ENCODE results near the gene SLC22A2. TPM values are rescaled to one million over a fixed set of nuclear protein-coding genes. Genes with fewer than 3 reads are reported as not detected.

Gene SLC22A2
- total RNA-seq, 5 donors from 2014 or later (not counting 1 experiment from before 2014, with no cell fraction given), result not detected

DNA sequence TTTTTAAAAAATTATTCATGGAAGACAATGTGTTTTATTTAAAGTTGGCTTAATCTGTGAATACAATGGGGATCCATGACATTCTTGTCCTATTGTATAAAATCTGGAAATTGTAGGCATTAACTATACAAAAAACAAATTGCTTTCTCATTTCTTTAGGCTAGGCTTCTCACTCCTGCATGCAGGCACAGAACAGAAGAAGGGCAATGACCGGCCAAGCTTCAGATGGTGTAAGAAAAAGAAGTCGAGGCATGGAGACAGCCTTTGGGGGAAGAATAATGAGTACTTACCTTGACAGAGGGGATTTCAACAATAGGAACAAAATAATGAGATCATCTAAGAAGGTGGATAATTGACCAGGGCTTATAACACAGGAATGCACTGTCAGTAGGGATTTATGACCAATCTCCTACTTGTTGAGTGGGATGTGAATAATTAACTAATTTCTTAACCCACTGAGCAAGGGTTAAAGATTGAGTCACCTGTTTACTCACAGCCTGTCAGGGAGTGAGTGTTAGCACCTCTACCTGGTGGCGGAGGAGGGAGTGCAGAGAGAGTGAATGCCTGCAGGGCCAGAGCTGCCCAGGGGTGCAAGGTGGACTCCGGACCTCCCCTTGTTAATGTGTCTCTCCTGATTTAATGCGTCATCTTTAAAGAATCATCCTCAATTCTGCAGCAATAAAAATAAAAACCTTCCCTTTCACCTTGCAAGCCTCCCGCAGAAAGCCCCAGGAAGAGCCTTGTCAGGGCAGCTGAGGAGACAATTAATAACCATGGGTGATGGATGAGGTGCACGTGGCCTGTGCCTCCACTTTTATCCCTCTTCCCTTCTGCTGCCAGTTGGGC, 3.9 kb downstream of the SLC22A2 start:
- no peaks in the 10 kb centered on the region for H3K36me3 Mint-ChIP-seq
- no peaks in the 10 kb centered on the region for H3K4me1 ChIP-seq (ENCODE audit: control insufficient read depth in 1 of 2, extremely low read depth in 1 of 2, insufficient read depth in 2 of 2, low read length in 2 of 2)
- peaks cover 0 to 10% of the 10 kb centered on the region in 2 experiments for H3K27me3 ChIP-seq (replicated peaks in 1 of 2; ENCODE audit: control insufficient read depth in 2 of 2, extremely low read depth in 1 of 2, insufficient read depth in 2 of 2, low read length in 1 of 2)
- no peaks in the 10 kb centered on the region for H3K36me3 ChIP-seq (ENCODE audit: control insufficient read depth in 2 of 2, extremely low read depth in 1 of 2, insufficient read depth in 1 of 2, low read length in 1 of 2)
- WGBS (ENCODE audit: insufficient coverage), result 40% methylated on average over 1 of the region's 7 CpGs
- ATAC-seq (replicated peaks in 1 of 4) (no peak), DNase-seq (no peak)
- H3K9me3 Mint-ChIP-seq, result no peaks in the 10 kb centered on the region
- ChIA-PET CTCF (no interaction called here), POLR2A (no interaction called here)
- no peaks in the 10 kb centered on the region for H3K9me3 ChIP-seq
- no peak overlapping the region for H3K4me3 Mint-ChIP-seq
- no peak overlapping the region for H3K27ac Mint-ChIP-seq
- H3K27me3 Mint-ChIP-seq, result peaks cover 18 to 41% of the 10 kb centered on the region in 2 donors
- H3K4me1 Mint-ChIP-seq, result no peaks in the 10 kb centered on the region
- H3K4me3 ChIP-seq (ENCODE audit: control insufficient read depth in 1 of 2, extremely low read depth in 1 of 2, low read length in 1 of 2), result no peak overlapping the region
- no peak overlapping the region for H3K27ac ChIP-seq (ENCODE audit: low read length)

DNA sequence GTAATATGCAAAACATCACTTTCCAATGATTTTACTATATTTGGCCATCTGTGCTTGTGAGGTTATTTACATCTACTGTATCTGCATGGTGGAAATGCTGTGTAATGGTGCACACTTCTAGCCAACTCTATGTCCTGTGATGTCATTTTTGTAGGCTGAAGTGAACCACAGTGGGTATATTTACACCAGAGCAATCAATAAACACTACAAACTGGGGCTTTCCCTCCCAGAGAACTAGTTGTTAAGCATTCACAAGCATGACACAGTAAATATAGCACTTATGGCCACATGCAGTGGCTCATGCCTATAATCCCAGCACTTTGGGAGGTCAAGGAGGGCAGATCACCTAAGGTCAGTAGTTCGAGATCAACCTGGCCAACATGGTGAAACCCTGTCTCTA, 4.9 kb downstream of the SLC22A2 start:
- H3K36me3 ChIP-seq (ENCODE audit: control insufficient read depth in 2 of 2, extremely low read depth in 1 of 2, insufficient read depth in 1 of 2, low read length in 1 of 2), result no peaks in the 10 kb centered on the region
- H3K4me1 ChIP-seq (ENCODE audit: control insufficient read depth in 1 of 2, extremely low read depth in 1 of 2, insufficient read depth in 2 of 2, low read length in 2 of 2), result no peaks in the 10 kb centered on the region
- no peak for DNase-seq
- H3K27me3 ChIP-seq (replicated peaks in 1 of 2; ENCODE audit: control insufficient read depth in 2 of 2, extremely low read depth in 1 of 2, insufficient read depth in 2 of 2, low read length in 1 of 2), result peaks cover 0 to 6% of the 10 kb centered on the region in 2 experiments
- no CpG with 5 or more reads among the region's 1 CpG for WGBS (ENCODE audit: insufficient coverage)
- Mint-ChIP-seq H3K27ac (no peak overlapping the region), H3K27me3 (peaks cover 16 to 39% of the 10 kb centered on the region in 2 donors), H3K36me3 (no peaks in the 10 kb centered on the region), H3K9me3 (no peaks in the 10 kb centered on the region), H3K4me3 (no peak overlapping the region), H3K4me1 (no peaks in the 10 kb centered on the region)
- POLR2A ChIA-PET, result no interaction called here
- no peaks in the 10 kb centered on the region for H3K9me3 ChIP-seq
- ATAC-seq (replicated peaks in 1 of 4), result no peak
- CTCF ChIA-PET, result no interaction called here
- H3K4me3 ChIP-seq (ENCODE audit: control insufficient read depth in 1 of 2, extremely low read depth in 1 of 2, low read length in 1 of 2), result no peak overlapping the region
- H3K27ac ChIP-seq (ENCODE audit: low read length), result no peak overlapping the region

DNA sequence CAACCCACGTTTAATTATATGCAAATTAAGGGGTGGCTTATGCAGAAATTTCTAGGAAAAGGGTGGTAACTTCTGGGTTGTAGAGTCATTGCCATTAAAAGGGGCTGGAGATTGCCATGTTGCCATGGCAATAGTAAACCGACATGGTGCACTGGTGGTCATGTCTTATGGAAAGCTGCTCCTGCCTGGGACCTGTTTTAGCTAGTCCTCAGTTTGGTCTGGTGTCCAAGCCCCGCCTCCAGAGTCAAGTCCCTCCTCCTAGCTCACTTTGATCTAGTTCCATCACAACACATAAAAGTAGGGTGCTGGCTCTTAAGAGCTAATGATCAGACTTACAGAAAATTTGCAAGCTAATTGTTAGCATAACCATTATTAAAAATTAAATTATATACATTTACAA, 5.3 kb downstream of the SLC22A2 start:
- H3K36me3 Mint-ChIP-seq, result no peaks in the 10 kb centered on the region

DNA sequence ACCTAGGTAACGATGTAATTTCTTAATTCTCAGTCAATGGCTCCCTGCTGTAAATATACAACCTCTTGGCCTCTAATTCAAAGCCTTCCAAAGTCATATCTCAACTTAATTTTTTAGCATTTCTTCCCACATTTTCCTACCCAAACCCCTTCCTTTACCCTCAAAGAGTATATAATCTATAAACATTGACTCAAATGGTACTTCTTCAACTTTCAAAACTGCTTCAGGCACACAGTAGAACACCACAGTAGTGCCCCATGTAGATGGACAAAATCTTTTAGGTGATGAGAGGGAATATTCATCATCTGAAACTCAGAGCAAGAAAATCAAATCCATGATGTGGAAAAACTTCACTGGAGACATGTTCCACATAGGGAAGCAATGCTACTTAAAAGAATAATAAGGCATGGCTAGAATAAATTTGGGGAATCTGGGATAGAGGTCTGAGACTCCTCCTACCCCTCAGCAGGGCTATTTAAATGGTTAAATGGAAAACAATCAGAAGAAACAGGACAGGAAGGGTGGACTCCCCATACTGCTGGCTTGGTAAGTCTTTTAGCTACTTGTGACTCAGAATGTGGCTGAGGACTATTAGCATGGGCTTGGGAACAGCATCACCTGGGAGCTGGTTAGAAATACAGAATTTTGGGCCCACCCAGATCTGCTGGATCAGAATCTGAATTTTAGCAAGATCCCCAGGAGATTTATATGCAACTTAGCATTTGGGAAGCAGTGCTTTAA, 6.4 kb downstream of the SLC22A2 start:
- ATAC-seq (replicated peaks in 1 of 4) (no peak), DNase-seq (no peak)
- Mint-ChIP-seq H3K27me3 (peaks cover 13 to 42% of the 10 kb centered on the region in 2 donors), H3K4me1 (no peaks in the 10 kb centered on the region), H3K27ac (no peak overlapping the region), H3K9me3 (no peaks in the 10 kb centered on the region), H3K4me3 (no peak overlapping the region), H3K36me3 (no peaks in the 10 kb centered on the region)
- Histone ChIP-seq H3K27me3 (replicated peaks in 1 of 2; ENCODE audit: control insufficient read depth in 2 of 2, extremely low read depth in 1 of 2, insufficient read depth in 2 of 2, low read length in 1 of 2) (peaks cover 0 to 3% of the 10 kb centered on the region in 2 experiments), H3K27ac (ENCODE audit: low read length) (no peak overlapping the region), H3K9me3 (no peaks in the 10 kb centered on the region), H3K4me3 (ENCODE audit: control insufficient read depth in 1 of 2, extremely low read depth in 1 of 2, low read length in 1 of 2) (no peak overlapping the region), H3K4me1 (ENCODE audit: control insufficient read depth in 1 of 2, extremely low read depth in 1 of 2, insufficient read depth in 2 of 2, low read length in 2 of 2) (no peaks in the 10 kb centered on the region), H3K36me3 (ENCODE audit: control insufficient read depth in 2 of 2, extremely low read depth in 1 of 2, insufficient read depth in 1 of 2, low read length in 1 of 2) (no peaks in the 10 kb centered on the region)
- 38% methylated on average over 1 of the region's 1 CpG for WGBS (ENCODE audit: insufficient coverage)
- ChIA-PET POLR2A (no interaction called here), CTCF (no interaction called here)

More for the DNA sequence above, 5.3 kb downstream of the SLC22A2 start:
- Histone ChIP-seq H3K27me3 (replicated peaks in 1 of 2; ENCODE audit: control insufficient read depth in 2 of 2, extremely low read depth in 1 of 2, insufficient read depth in 2 of 2, low read length in 1 of 2) (peaks cover 0 to 3% of the 10 kb centered on the region in 2 experiments), H3K9me3 (no peaks in the 10 kb centered on the region), H3K36me3 (ENCODE audit: control insufficient read depth in 2 of 2, extremely low read depth in 1 of 2, insufficient read depth in 1 of 2, low read length in 1 of 2) (no peaks in the 10 kb centered on the region), H3K4me1 (ENCODE audit: control insufficient read depth in 1 of 2, extremely low read depth in 1 of 2, insufficient read depth in 2 of 2, low read length in 2 of 2) (no peaks in the 10 kb centered on the region), H3K27ac (ENCODE audit: low read length) (no peak overlapping the region), H3K4me3 (ENCODE audit: control insufficient read depth in 1 of 2, extremely low read depth in 1 of 2, low read length in 1 of 2) (no peak overlapping the region)
- DNase-seq (no peak), ATAC-seq (replicated peaks in 1 of 4) (no peak)
- WGBS (ENCODE audit: insufficient coverage), result no CpG with 5 or more reads among the region's 3 CpGs
- peaks cover 14 to 41% of the 10 kb centered on the region in 2 donors for H3K27me3 Mint-ChIP-seq
- ChIA-PET CTCF (no interaction called here), POLR2A (no interaction called here)
- H3K27ac Mint-ChIP-seq, result no peak overlapping the region
- no peak overlapping the region for H3K4me3 Mint-ChIP-seq
- no peaks in the 10 kb centered on the region for H3K9me3 Mint-ChIP-seq
- H3K4me1 Mint-ChIP-seq, result no peaks in the 10 kb centered on the region

DNA sequence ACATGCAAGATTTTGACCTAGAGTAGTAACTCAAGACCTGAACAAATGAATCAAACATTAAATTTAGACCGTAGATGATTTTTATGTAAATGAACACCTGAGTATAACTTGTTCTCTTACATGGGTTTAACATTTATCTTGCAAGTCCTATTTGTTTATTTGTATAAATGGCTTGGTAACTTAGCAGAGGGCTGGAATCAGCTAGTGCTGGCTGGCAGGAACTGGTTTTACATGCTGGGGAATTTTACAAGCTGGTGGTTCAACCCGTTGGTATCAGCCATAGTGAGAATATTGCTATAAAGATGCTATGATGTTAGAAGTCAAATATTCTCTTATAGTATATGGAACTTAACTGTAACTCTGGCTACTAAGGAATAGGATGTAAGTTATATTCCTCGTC, 8.9 kb downstream of the SLC22A2 start:
- Histone ChIP-seq H3K36me3 (ENCODE audit: control insufficient read depth in 2 of 2, extremely low read depth in 1 of 2, insufficient read depth in 1 of 2, low read length in 1 of 2) (no peaks in the 10 kb centered on the region), H3K9me3 (no peaks in the 10 kb centered on the region), H3K4me3 (ENCODE audit: control insufficient read depth in 1 of 2, extremely low read depth in 1 of 2, low read length in 1 of 2) (no peak overlapping the region), H3K27ac (ENCODE audit: low read length) (no peak overlapping the region), H3K27me3 (replicated peaks in 1 of 2; ENCODE audit: control insufficient read depth in 2 of 2, extremely low read depth in 1 of 2, insufficient read depth in 2 of 2, low read length in 1 of 2) (peaks cover 0 to 3% of the 10 kb centered on the region in 2 experiments), H3K4me1 (ENCODE audit: control insufficient read depth in 1 of 2, extremely low read depth in 1 of 2, insufficient read depth in 2 of 2, low read length in 2 of 2) (no peaks in the 10 kb centered on the region)
- no peak overlapping the region for H3K27ac Mint-ChIP-seq
- DNase-seq, result no peak
- H3K4me3 Mint-ChIP-seq, result no peak overlapping the region
- H3K9me3 Mint-ChIP-seq, result no peaks in the 10 kb centered on the region
- whole genome bisulfite sequencing (ENCODE audit: insufficient coverage), result no CpG with 5 or more reads among the region's 3 CpGs
- H3K27me3 Mint-ChIP-seq, result peaks cover 7 to 30% of the 10 kb centered on the region in 2 donors
- POLR2A ChIA-PET, result no interaction called here
- CTCF ChIA-PET, result no interaction called here
- H3K36me3 Mint-ChIP-seq, result no peaks in the 10 kb centered on the region
- H3K4me1 Mint-ChIP-seq, result no peaks in the 10 kb centered on the region
- ATAC-seq (replicated peaks in 1 of 4), result no peak

DNA sequence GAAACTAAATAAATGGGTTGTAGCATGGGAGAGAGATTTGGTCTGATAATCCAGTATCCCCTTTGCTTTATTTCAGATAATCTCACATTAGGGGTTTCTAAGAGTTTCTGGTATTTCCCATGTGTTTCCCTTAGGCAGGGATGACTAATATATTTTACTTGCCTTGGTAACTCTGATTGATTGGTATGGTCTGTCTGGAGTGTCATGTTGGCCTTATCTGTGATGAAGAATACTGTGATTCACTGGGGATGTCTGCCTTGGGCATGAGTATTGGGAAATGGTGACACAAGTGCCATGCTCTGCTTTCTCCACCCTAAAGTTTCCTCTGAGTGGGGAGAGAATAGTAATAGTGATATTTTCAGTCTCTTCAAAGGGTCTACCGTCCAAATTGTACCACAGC, 10.1 kb downstream of the SLC22A2 start:
- no peaks in the 10 kb centered on the region for H3K36me3 ChIP-seq (ENCODE audit: control insufficient read depth in 2 of 2, extremely low read depth in 1 of 2, insufficient read depth in 1 of 2, low read length in 1 of 2)
- Mint-ChIP-seq H3K4me1 (no peaks in the 10 kb centered on the region), H3K4me3 (no peak overlapping the region), H3K27me3 (peaks cover 2 to 29% of the 10 kb centered on the region in 2 donors), H3K9me3 (no peaks in the 10 kb centered on the region), H3K27ac (no peak overlapping the region), H3K36me3 (no peaks in the 10 kb centered on the region)
- CTCF ChIA-PET, result no interaction called here
- H3K4me3 ChIP-seq (ENCODE audit: control insufficient read depth in 1 of 2, extremely low read depth in 1 of 2, low read length in 1 of 2), result no peak overlapping the region
- DNase-seq (no peak), ATAC-seq (replicated peaks in 1 of 4) (no peak)
- H3K27ac ChIP-seq (ENCODE audit: low read length), result no peak overlapping the region
- WGBS (ENCODE audit: insufficient coverage), result no CpG with 5 or more reads among the region's 1 CpG
- POLR2A ChIA-PET, result no interaction called here
- H3K27me3 ChIP-seq (replicated peaks in 1 of 2; ENCODE audit: control insufficient read depth in 2 of 2, extremely low read depth in 1 of 2, insufficient read depth in 2 of 2, low read length in 1 of 2), result peaks cover 0 to 3% of the 10 kb centered on the region in 2 experiments
- H3K9me3 ChIP-seq, result no peaks in the 10 kb centered on the region
- H3K4me1 ChIP-seq (ENCODE audit: control insufficient read depth in 1 of 2, extremely low read depth in 1 of 2, insufficient read depth in 2 of 2, low read length in 2 of 2), result no peaks in the 10 kb centered on the region
